GM12872 (cell line): Measurements from ENCODE around the gene CELF2.

Source experiments
- TF ChIP-seq, protein P1 (sequence below): IDR thresholded peaks from 3 replicates; pipeline ENCODE4 v1.5.1; 2011; ENCODE audit warnings: low read depth, mild to moderate bottlenecking, low read length, moderate library complexity; ENCODE audit not compliant: insufficient read depth

CELF2 gene

DNA sequence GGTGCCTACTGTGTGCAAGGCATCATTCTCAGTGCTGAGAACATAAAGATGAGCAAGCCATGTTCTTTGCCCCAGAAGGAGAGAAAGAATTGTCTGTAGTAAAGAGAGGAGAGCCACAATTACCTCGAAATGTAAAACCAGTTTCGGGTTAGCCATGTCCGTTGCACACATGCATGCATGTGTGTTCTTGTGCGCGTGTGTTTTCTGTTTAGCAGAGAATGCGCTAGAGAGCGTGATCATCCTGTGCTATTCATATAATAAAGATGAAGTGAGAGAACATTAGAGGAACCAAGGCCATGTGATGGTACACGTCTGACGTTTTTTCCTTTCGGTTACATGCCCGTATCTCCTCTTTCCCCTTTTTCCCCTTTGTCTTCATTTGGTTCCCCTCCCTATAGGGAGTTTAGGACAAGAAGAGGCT is 158.2 kb downstream of the CELF2 start:
- TF ChIP-seq, protein P1, sequence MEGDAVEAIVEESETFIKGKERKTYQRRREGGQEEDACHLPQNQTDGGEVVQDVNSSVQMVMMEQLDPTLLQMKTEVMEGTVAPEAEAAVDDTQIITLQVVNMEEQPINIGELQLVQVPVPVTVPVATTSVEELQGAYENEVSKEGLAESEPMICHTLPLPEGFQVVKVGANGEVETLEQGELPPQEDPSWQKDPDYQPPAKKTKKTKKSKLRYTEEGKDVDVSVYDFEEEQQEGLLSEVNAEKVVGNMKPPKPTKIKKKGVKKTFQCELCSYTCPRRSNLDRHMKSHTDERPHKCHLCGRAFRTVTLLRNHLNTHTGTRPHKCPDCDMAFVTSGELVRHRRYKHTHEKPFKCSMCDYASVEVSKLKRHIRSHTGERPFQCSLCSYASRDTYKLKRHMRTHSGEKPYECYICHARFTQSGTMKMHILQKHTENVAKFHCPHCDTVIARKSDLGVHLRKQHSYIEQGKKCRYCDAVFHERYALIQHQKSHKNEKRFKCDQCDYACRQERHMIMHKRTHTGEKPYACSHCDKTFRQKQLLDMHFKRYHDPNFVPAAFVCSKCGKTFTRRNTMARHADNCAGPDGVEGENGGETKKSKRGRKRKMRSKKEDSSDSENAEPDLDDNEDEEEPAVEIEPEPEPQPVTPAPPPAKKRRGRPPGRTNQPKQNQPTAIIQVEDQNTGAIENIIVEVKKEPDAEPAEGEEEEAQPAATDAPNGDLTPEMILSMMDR = no peak

DNA sequence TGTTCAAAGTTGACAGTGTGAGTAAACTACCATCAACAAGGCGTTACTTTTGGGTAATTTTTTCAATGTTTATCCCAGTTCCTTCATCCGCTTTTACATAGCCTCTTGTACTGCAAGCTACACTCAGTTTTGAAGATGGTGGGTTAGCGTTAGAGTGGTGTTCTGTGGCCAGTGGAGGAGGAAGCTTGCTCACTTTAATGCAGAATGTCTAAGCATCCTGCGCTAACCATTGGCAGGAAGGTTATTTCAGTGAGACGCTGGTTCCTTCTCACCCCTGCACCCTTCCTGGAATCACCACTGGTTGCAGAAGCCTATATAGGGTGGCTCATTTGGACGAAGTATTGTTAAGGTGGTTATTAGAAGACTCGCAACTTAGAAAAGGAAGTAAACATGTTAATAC is 159.1 kb downstream of the CELF2 start:
- TF ChIP-seq, protein P1 = no peak

DNA sequence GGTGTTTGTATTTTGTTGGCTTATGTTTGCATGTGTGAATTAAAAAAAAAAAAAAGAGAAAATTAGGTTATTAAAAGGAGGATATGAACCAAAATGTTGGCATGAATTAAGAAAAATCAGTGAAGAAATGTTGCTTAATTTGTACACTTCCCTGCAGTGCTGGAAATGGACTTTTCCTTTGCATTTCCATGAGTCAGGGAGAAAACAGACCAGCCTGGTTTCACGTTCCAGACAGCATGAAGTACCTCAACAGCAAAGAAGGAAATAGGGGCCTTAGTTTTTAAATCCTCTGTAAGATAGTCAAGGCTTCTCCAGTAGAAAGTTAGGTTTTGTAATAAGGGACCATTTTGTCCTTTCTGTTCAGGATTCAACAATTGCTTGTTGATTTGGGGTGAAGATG is 159.7 kb downstream of the CELF2 start:
- TF ChIP-seq, protein P1 = no peak

DNA sequence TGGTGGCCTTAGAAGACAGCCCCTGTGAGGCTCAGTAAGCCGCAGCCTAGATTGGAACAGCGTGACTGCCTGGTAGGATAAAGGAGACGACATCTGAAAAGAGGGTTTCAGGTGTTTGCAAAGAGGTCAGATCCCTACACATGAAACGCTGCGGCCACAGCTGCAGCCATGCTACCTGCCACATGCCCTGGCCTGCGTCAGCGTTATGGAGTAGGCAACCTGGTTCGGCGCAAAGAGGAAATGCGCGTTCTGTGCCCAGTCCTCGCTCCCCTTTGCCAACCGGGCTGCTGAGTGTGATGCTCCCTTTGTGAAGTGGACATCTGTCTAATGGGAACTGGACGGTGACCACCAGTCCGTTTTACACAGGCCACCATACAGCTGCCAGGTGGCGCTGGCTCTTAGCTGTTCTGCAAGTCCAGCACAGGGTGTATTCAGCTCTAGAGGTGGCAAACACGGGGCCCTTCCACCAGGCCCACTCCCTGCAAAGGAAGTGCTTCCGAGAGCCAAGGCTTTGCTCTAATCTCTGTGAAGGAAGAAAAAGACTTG is 160.3 kb downstream of the CELF2 start:
- TF ChIP-seq, protein P1 = peak; percentile 35; the same call in 2 of the 3 replicates

DNA sequence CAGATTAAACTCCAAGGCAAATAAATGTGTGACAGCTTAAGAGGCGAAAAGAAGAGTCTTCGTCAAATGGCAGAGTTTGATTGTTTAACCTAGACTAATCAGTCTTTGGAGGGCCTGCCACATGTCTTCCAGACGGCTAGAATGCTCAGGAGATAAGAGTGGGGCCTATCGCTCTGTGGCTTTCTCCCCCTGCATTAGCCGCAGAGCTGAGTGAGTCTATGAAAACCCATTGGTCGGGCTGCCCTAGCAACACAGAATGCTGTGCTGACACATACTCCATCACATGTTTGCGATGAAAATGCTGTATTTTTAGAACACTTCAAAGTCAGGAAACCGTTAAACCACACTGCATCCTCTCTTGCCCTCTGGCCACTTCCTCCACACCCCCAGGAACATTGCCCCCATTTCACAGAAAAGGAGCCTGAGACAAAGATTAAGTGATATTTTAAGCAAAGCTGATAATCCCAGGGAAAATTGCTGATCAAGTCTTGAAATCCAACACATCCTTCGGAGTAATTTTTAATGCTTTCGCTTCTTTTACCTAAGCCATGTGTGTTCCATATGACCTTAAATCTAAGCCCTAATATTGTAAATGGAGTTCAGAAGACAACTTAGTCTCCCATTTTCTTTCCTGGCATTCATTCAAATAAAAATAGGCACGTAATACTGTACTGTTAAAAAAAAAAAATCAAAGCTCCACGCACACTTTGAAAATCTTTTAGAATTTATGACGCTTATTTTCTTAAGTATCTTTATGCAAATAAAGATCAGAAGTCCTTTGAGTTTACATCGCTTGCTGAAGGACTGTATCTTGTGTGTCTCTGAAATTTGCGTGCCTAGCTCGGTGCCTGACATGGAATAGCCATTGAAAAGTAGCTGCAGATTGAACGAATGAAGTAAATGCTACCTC is 161.2 kb downstream of the CELF2 start:
- TF ChIP-seq, protein P1 = no peak

DNA sequence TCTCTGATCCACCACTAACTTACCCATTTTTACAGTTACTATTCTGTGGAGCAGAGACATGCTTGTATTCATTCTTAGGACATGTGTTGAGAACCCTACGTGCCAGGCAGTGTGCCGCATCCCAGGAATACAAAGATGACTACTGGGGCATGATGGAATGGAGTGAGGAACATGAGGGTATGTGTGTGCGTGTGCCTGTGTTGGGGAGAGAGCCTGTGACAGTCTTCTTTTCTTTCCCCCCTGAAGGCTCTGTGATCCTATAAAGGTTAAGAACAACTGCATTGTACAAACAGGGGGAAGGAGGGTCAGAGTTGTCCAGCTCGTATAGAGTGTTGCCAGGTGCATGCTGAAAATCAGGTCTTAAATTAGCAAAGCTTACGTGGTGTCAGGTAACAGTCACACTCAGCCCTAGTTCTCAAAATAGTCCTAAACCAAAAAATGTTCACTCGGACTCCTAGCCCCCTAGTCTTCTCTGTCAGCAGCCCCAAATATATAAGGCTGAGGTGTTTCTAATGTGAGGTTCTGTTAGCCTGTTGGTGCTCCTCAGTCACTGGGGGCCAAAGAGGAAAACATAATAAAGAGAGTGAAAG is 161.9 kb downstream of the CELF2 start:
- TF ChIP-seq, protein P1 = no peak

DNA sequence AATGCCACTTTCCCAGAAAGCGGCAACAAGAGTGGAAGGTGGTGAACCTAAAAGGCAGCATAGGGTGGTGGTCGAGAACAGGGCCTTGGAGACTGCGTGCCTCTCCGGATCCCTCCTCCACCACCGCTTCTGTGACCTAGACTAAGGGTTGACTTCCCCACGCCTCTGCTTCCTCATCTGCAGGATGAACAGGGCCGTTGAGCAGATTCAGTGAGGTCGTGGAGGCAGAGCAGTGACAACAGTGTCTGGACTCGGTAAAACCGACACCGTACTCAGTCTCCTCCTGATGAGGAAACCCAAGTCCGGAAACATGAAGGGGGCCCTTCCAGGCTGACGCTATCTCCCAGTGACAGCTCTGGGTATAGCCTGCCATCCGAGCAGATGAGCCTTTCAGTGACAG is 162.6 kb downstream of the CELF2 start:
- TF ChIP-seq, protein P1 = no peak
